Measurements from ENCODE around the gene OSBPL6. TPM values are rescaled to one million over a fixed set of nuclear protein-coding genes. Genes with fewer than 3 reads are reported as not detected.

OSBPL6 gene
- total and polyA plus RNA-seq, 9 of the 15 experiments (the other 6 are each of a cell fraction or from before 2014, with no cell fraction given), result 3.4 to 12.7 (median 9.3) TPM

GRCh38 chr2:178193496-178193822, 853 bp upstream of the OSBPL6 start (continued):
- TF ChIP-seq JUN (IDR thresholded peaks at IDR 0.05; ENCODE audit: borderline replicate concordance, low read depth, low read length), result no peak
- TF ChIP-seq JUN (CRISPR knock-in tag; IDR thresholded peaks at IDR 0.05; ENCODE audit: borderline replicate concordance), result peak; percentile 46; the same call in 1 of the 2 replicates
- TF ChIP-seq EGR1 (conservative IDR thresholded peaks at IDR 0.05), result 0 out of 2 replicates have a peak, but pooled peaks have one; percentile 24

GRCh38 chr2:178194600-178195389, 483 bp downstream of the OSBPL6 start:
- Histone ChIP-seq H3K27me3 (ENCODE audit: control insufficient read depth in 2 of 2, insufficient read depth in 2 of 2, low read length in 2 of 2) (peaks cover 4% of the 10 kb centered on the region in 2 experiments; a peak in 3 of 5 replicates), H3K36me3 (ENCODE audit: control insufficient read depth, insufficient read depth, low read length) (no peaks in the 10 kb centered on the region), H3K9me1 (ENCODE audit: control insufficient read depth, insufficient read depth, low read length) (no peaks in the 10 kb centered on the region), H3K4me1 (replicated peaks in 1 of 2; ENCODE audit: control insufficient read depth in 2 of 2, insufficient read depth in 2 of 2, low read length in 2 of 2) (peaks cover 18 to 19% of the 10 kb centered on the region in 2 experiments; a peak in 4 of 5 replicates), H3K79me2 (ENCODE audit: control insufficient read depth, insufficient read depth, low read length) (peaks cover 16% of the 10 kb centered on the region; the same call in 1 of the 3 replicates), H3K4me2 (ENCODE audit: insufficient read depth, low read length) (peak overlapping the region; percentile 86), H2AFZ (ENCODE audit: low read depth, low read length) (peak overlapping the region; percentile 92), H3K9me3 (replicated peaks; ENCODE audit: control insufficient read depth, insufficient read depth, low read depth, low read length) (no peaks in the 10 kb centered on the region), H3K9ac (ENCODE audit: insufficient read depth in 1 of 2, low read depth in 2 of 2, low read length in 2 of 2) (peak overlapping the region; percentile 50 to 95; a peak in 3 of 4 replicates), H4K20me1 (replicated peaks; ENCODE audit: control insufficient read depth, insufficient read depth, low read length) (0 out of 2 replicates have a peak, but pooled peaks cover 3% of the 10 kb centered on the region), H3K4me3 (peak overlapping the region; percentile 80), H3K27ac (ENCODE audit: extremely low read depth, low read depth, low read length) (peak overlapping the region; percentile 58)
- ChIA-PET CTCF (ENCODE audit: low intra/inter-chr PET ratio) (interaction anchor here (0.9 kb wide), 1 partner anchor 62 kb away, joined by 4 read pairs; no protein-coding TSS in a partner anchor), POLR2A (interaction anchor here (0.5 to 1.6 kb wide), 7 partner anchors 10 to 198 kb away, joined by 3 to 9 read pairs (median 4); no protein-coding TSS in a partner anchor)
- DNase-seq (ENCODE audit: extremely low read depth in 1 of 4, low spot score in 3 of 4) (peak in 3 of 4 experiments; percentile 56 to 68 (median 64)), FAIRE-seq (no peak), ATAC-seq (peak; percentile 59)
- under 1% methylated on average over 46 of the region's 83 CpGs for WGBS (ENCODE audit: insufficient coverage, low coverage, missing lambda C conversion rate)
- in situ Hi-C loops (cut with MboI) (no loop called here), intact Hi-C loops (cut with micrococcal nuclease) (loop anchor here (5.0 kb wide), 2 partner anchors 78 to 218 kb away; no protein-coding TSS in a partner anchor)
- BruUV-seq (replicated peaks), result no TSS peak
- peak; percentile 61 for TF ChIP-seq POLR2G (IDR thresholded peaks at IDR 0.05; ENCODE audit: low read depth, low read length)
- TF ChIP-seq NONO (IDR thresholded peaks at IDR 0.05; ENCODE audit: low read depth in 2 of 2, low read length in 1 of 2), result peak; percentile 13 to 84; a peak in 3 of 4 replicates
- TF ChIP-seq ZNF785 (CRISPR knock-in tag; IDR thresholded peaks at IDR 0.05), result no peak
- peak; percentile 70 for TF ChIP-seq CTBP1 (IDR thresholded peaks at IDR 0.05; ENCODE audit: borderline replicate concordance)
- 0 out of 4 replicates have a peak, but pooled peaks of 1 of the 2 experiments have one; percentile 7 for TF ChIP-seq KDM1A (IDR thresholded peaks at IDR 0.05)
- no peak for TF ChIP-seq JUN (IDR thresholded peaks at IDR 0.05; ENCODE audit: borderline replicate concordance, low read depth, low read length)
- 0 out of 2 replicates have a peak, but pooled peaks have one; percentile 1 for TF ChIP-seq JUN (CRISPR knock-in tag; IDR thresholded peaks at IDR 0.05; ENCODE audit: borderline replicate concordance)
- 0 out of 2 replicates have a peak, but pooled peaks have one; percentile 67 for TF ChIP-seq NR2C2 (CRISPR knock-in tag; IDR thresholded peaks at IDR 0.05)
- TF ChIP-seq NR2C2 (tag; IDR thresholded peaks at IDR 0.05), result no peak
- TF ChIP-seq ATF3 (IDR thresholded peaks at IDR 0.05), result peak; percentile 9; the same call in 1 of the 2 replicates
- TF ChIP-seq ATF3 (CRISPR knock-in tag; conservative IDR thresholded peaks at IDR 0.05), result no peak
- TF ChIP-seq NR1H2 (CRISPR knock-in tag; IDR thresholded peaks at IDR 0.05), result peak; percentile 60; the same call in 1 of the 2 replicates
- TF ChIP-seq, protein P1, sequence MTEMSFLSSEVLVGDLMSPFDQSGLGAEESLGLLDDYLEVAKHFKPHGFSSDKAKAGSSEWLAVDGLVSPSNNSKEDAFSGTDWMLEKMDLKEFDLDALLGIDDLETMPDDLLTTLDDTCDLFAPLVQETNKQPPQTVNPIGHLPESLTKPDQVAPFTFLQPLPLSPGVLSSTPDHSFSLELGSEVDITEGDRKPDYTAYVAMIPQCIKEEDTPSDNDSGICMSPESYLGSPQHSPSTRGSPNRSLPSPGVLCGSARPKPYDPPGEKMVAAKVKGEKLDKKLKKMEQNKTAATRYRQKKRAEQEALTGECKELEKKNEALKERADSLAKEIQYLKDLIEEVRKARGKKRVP (CRISPR knock-in tag; IDR thresholded peaks at IDR 0.05), result peak; percentile 41; the same call in 1 of the 2 replicates
- 0 out of 2 replicates have a peak, but pooled peaks have one; percentile 30 for TF ChIP-seq HLTF (IDR thresholded peaks at IDR 0.05)
- 0 out of 2 replicates have a peak, but pooled peaks have one; percentile 46 for TF ChIP-seq KDM2B (CRISPR knock-in tag; IDR thresholded peaks at IDR 0.05)
- peak; percentile 1 for TF ChIP-seq RBM25 (IDR thresholded peaks at IDR 0.05; ENCODE audit: low read depth, low read length, severe bottlenecking)
- 0 out of 2 replicates have a peak, but pooled peaks have one; percentile 47 for TF ChIP-seq POLR2A (conservative IDR thresholded peaks at IDR 0.05)
- TF ChIP-seq ATF7 (IDR thresholded peaks at IDR 0.05), result peak; percentile 43; the same call in 1 of the 2 replicates
